ENCODE data around the gene ADAMTSL2. TPM values are rescaled to one million over a fixed set of nuclear protein-coding genes. Genes with fewer than 3 reads are reported as not detected.

Gene ADAMTSL2
- polyA plus RNA-seq (2011; rRNA removed) = not detected in 2 replicates
- polyA plus RNA-seq (2012; cell fraction: cytosol; rRNA removed) = 0.01 TPM in 2 replicates
- polyA plus RNA-seq (2012; cell fraction: nucleus; rRNA removed) = not detected in 2 replicates
- not detected in 3 replicates for polyA plus RNA-seq (2017; fragmentation: RNase III; extraction: RNeasy Plus Mini Kit Qiagen cat#74134 plus additional on column Dnase treatment)
- polyA minus RNA-seq (2011; rRNA and poly(A)+ RNA removed) = not detected in 2 replicates

DNA sequence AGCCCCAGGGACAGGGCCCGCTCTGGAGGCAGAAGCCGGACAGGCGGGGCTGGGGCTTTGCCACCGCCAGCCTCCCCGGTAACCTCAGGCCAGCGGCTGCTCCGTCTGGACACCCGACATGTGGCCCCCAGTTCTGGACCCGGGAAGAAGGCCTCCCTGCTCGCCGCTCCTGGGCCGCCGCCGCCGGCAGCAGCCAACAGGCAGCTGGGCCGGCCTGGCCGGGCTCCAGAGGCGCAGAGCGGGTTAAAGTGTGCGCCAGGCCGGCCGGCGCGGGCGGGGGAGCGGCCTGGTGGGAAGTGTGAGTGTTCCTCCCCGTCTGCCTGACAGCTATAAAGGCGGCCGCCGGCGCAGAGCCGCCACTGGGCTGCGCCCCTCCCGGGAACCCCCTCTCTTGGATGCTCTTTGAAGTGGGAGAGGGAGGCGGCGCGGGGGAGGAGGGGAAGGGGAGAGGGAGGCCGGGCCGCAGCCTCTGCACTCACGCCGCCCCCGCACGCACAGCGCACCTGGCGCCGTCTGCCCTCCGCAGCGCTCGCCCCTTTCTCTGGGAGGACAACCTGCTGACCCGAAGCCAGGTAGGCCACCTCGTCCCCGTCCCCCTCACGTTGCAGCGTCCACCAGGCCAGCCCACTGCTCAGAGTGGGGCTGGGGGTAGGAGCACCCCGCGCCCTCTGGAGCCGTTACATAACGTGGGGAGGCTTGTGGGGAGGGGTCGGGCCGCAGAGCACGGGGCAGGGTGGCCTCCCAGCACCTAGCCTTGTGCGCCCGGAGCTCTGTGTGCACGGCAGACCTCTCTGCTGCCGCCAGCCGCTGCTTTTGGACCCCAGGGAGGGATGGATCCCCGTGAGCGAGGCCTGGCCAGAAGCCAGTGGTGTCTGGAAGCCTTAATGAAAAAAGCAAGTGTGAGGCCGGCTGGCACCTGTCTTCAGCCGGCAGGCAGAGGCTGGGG is at the start of gene ADAMTSL2:
Gene ADAMTSL2, plus strand, starts transcription at position 359 of the 946 bp plus-strand sequence. CDS start 2,009 bp downstream, outside the sequence.
- no peak for FAIRE-seq
- no peak within 1 kb of the TSS for H3K4me2 ChIP-seq

DNA sequence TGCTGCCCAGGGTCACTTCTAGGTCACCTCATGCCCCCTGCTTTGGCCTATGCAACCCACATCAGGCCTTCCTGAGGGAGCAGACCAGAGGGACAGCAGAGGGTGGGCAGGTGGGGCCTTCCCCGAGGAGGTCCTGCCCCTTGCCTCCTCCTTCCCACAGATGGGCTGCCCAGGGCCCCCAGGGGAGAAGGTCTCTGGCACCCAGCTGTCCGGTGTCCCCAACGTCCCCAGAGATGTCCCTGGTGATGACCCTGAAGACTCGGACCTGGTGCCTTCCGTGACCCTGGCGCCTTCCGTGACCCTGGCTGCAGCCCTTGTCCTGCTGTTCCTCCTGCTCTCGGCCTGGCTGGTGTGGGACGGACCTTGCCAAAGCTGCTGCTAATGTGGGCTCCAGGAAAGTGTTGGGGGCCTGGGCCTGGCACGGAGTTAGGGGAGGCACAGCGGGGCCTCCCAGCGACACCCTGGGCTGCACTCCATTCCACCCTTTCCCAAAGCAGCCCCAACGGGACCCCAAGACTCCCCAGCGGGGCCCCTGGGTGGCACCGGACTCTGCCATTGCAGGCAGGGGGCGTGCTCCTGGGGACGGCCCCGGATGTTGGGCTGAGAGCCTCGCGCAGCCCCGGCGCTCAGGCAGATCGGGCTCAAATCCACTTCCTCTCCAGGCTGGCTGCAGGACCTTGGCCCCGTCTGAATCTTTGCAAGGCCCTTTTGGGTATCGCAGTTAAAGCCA is 48.8 kb upstream of the ADAMTSL2 start:
- H3K4me3 ChIP-seq = no peak overlapping the region
- CTCF ChIA-PET = interaction anchor here (0.5 to 7.6 kb wide), 34 partner anchors 8 to 1948 kb away, joined by 3 to 76 read pairs (median 4); partner anchors contain the start of gene CACFD1
- POLR2A ChIA-PET = interaction anchor here (0.9 to 1.0 kb wide), 2 partner anchors 26 to 125 kb away, joined by 3 read pairs; partner anchors contain the start of gene CACFD1
- H3K4me2 ChIP-seq = peak overlapping the region; percentile 33; the same call in 1 of the 3 replicates
- peak in 1 of 2 experiments; percentile 37 for DNase-seq (ENCODE audit: low read depth in 1 of 2, low spot score in 1 of 2)
- TF ChIP-seq CBX8 (IDR thresholded peaks at IDR 0.05) (no peak), SREBF2 (IDR thresholded peaks at IDR 0.05) (no peak)
- TF ChIP-seq, protein P1, sequence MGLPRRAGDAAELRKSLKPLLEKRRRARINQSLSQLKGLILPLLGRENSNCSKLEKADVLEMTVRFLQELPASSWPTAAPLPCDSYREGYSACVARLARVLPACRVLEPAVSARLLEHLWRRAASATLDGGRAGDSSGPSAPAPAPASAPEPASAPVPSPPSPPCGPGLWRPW (IDR thresholded peaks at IDR 0.05) = no peak
- 54% methylated on average over 25 of the region's 25 CpGs for WGBS (ENCODE audit: missing lambda C conversion rate)
- H3K4me1 ChIP-seq = 0 out of 3 replicates have a peak, but pooled peaks cover 3% of the 10 kb centered on the region
- no peak for FAIRE-seq
- 0 out of 6 replicates have a peak overlapping the region, but pooled peaks of 1 of the 2 experiments have one; percentile 38 for H3K27ac ChIP-seq
- no peaks in the 10 kb centered on the region for H3K9me3 ChIP-seq
- ATAC-seq = peak; percentile 53 to 73; a peak in 4 of 6 replicates

More for the DNA sequence above, at the start of gene ADAMTSL2:
- WGBS (ENCODE audit: missing lambda C conversion rate) = 72% methylated on average over 21 of the region's 70 CpGs
- TF ChIP-seq MYC (IDR thresholded peaks at IDR 0.05; ENCODE audit: borderline replicate concordance, low read length) (no peak), PHF8 (IDR thresholded peaks at IDR 0.05; ENCODE audit: borderline replicate concordance, low read depth) (no peak), KDM1A (IDR thresholded peaks at IDR 0.05; ENCODE audit: low read depth) (no peak), HOXB13 (CRISPR knock-in tag; IDR thresholded peaks at IDR 0.05; ENCODE audit: low read depth) (no peak), RARB (CRISPR knock-in tag; IDR thresholded peaks at IDR 0.05) (no peak), ESRRA (IDR thresholded peaks at IDR 0.05; ENCODE audit: borderline replicate concordance, low read length) (no peak), ZNF302 (CRISPR knock-in tag; IDR thresholded peaks at IDR 0.05) (no peak), ZSCAN20 (CRISPR knock-in tag; IDR thresholded peaks at IDR 0.05) (no peak), FOXS1 (CRISPR knock-in tag; IDR thresholded peaks at IDR 0.05) (no peak), RAD21 (conservative IDR thresholded peaks at IDR 0.05 in 1 of 2, IDR thresholded peaks at IDR 0.05 in 1 of 2) (no peak), JUN (IDR thresholded peaks at IDR 0.05) (no peak), FOSL2 (IDR thresholded peaks at IDR 0.05) (no peak), FOSL2 (CRISPR knock-in tag; IDR thresholded peaks at IDR 0.05) (no peak), GATA3 (IDR thresholded peaks at IDR 0.05; ENCODE audit: borderline replicate concordance) (no peak), HOXB5 (CRISPR knock-in tag; IDR thresholded peaks at IDR 0.05) (no peak), POLR2AphosphoS2 (conservative IDR thresholded peaks at IDR 0.05; ENCODE audit: low read length) (no peak), CHD2 (IDR thresholded peaks at IDR 0.05; ENCODE audit: low read length, partially characterized antibody) (no peak)
- TF ChIP-seq, protein P1 (IDR thresholded peaks at IDR 0.05) = no peak
- TF ChIP-seq, protein P2, sequence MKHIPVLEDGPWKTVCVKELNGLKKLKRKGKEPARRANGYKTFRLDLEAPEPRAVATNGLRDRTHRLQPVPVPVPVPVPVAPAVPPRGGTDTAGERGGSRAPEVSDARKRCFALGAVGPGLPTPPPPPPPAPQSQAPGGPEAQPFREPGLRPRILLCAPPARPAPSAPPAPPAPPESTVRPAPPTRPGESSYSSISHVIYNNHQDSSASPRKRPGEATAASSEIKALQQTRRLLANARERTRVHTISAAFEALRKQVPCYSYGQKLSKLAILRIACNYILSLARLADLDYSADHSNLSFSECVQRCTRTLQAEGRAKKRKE (CRISPR knock-in tag; IDR thresholded peaks at IDR 0.05; ENCODE audit: low read depth) = no peak
- TF ChIP-seq, protein P3, sequence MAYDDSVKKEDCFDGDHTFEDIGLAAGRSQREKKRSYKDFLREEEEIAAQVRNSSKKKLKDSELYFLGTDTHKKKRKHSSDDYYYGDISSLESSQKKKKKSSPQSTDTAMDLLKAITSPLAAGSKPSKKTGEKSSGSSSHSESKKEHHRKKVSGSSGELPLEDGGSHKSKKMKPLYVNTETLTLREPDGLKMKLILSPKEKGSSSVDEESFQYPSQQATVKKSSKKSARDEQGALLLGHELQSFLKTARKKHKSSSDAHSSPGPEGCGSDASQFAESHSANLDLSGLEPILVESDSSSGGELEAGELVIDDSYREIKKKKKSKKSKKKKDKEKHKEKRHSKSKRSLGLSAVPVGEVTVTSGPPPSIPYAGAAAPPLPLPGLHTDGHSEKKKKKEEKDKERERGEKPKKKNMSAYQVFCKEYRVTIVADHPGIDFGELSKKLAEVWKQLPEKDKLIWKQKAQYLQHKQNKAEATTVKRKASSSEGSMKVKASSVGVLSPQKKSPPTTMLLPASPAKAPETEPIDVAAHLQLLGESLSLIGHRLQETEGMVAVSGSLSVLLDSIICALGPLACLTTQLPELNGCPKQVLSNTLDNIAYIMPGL (CRISPR knock-in tag; IDR thresholded peaks at IDR 0.05; ENCODE audit: borderline replicate concordance) = no peak
- TF ChIP-seq, protein P4, sequence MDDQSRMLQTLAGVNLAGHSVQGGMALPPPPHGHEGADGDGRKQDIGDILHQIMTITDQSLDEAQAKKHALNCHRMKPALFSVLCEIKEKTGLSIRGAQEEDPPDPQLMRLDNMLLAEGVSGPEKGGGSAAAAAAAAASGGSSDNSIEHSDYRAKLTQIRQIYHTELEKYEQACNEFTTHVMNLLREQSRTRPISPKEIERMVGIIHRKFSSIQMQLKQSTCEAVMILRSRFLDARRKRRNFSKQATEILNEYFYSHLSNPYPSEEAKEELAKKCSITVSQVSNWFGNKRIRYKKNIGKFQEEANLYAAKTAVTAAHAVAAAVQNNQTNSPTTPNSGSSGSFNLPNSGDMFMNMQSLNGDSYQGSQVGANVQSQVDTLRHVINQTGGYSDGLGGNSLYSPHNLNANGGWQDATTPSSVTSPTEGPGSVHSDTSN (IDR thresholded peaks at IDR 0.05) = no peak
- ATAC-seq = no peak
- POLR2A ChIA-PET = no interaction called here
- no peaks in the 10 kb centered on the region for H3K9me3 ChIP-seq
- H3K4me3 ChIP-seq = no peak within 1 kb of the TSS
- H3K4me1 ChIP-seq = no peaks in the 10 kb centered on the region
- H3K27ac ChIP-seq = no peak within 1 kb of the TSS
- DNase-seq (ENCODE audit: low read depth in 1 of 2, low spot score in 1 of 2) = no peak
- CTCF ChIA-PET = interaction anchor here (1.1 to 8.7 kb wide), 5 partner anchors 9 to 192 kb away, joined by 3 to 72 read pairs (median 10); no protein-coding TSS in a partner anchor
